ENCODE results near the gene MCM8. TPM values are rescaled to one million over a fixed set of nuclear protein-coding genes. Genes with fewer than 3 reads are reported as not detected.

The MCM8 gene
- total and polyA plus RNA-seq, 3 donors from 2014 or later: 19.9 to 25.4 (median 20.3) TPM

GRCh38 chr20:5977223-5977622 is 26.8 kb downstream of the MCM8 start:
- H3K4me1 ChIP-seq: no peaks in the 10 kb centered on the region
- DNase-seq: no peak
- no peaks in the 10 kb centered on the region for H3K27me3 ChIP-seq
- no peak overlapping the region for H3K27ac ChIP-seq
- intact Hi-C loops (cut with DNase I; ENCODE audit: low total_unique reads): no loop called here
- 90 to 92% methylated on average over 2 of the region's 2 CpGs for WGBS, 2 donors
- no peak overlapping the region for H3K4me3 ChIP-seq
- TF ChIP-seq CTCF (IDR thresholded peaks at IDR 0.05) (no peak), POLR2A (IDR thresholded peaks at IDR 0.05) (no peak)
- no peaks in the 10 kb centered on the region for H3K36me3 ChIP-seq (ENCODE audit: low read depth, missing control alignments)
- H3K9me3 ChIP-seq: no peaks in the 10 kb centered on the region

GRCh38 chr20:5977975-5978374 is 27.5 kb downstream of the MCM8 start:
- TF ChIP-seq CTCF (IDR thresholded peaks at IDR 0.05) (no peak), POLR2A (IDR thresholded peaks at IDR 0.05) (no peak)
- WGBS, 2 donors: 100% methylated on average over 1 of the region's 1 CpG
- Histone ChIP-seq H3K27ac (no peak overlapping the region), H3K27me3 (no peaks in the 10 kb centered on the region), H3K9me3 (no peaks in the 10 kb centered on the region), H3K36me3 (ENCODE audit: low read depth, missing control alignments) (no peaks in the 10 kb centered on the region), H3K4me1 (no peaks in the 10 kb centered on the region), H3K4me3 (no peak overlapping the region)
- intact Hi-C loops (cut with DNase I; ENCODE audit: low total_unique reads): no loop called here
- DNase-seq: no peak

- H3K36me3 ChIP-seq (ENCODE audit: low read depth, missing control alignments): no peaks in the 10 kb centered on the region
- H3K27me3 ChIP-seq: no peaks in the 10 kb centered on the region
- H3K4me1 ChIP-seq: no peaks in the 10 kb centered on the region
- no peak overlapping the region for H3K27ac ChIP-seq
- 91 to 96% methylated on average over 4 of the region's 4 CpGs for WGBS, 2 donors
- no peaks in the 10 kb centered on the region for H3K9me3 ChIP-seq
- no peak for DNase-seq
- TF ChIP-seq POLR2A (IDR thresholded peaks at IDR 0.05) (no peak), CTCF (IDR thresholded peaks at IDR 0.05) (no peak)
- intact Hi-C loops (cut with DNase I; ENCODE audit: low total_unique reads): no loop called here
- no peak overlapping the region for H3K4me3 ChIP-seq
Observed at GRCh38 chr20:5979801-5980200, 29.3 kb downstream of the MCM8 start.

DNA sequence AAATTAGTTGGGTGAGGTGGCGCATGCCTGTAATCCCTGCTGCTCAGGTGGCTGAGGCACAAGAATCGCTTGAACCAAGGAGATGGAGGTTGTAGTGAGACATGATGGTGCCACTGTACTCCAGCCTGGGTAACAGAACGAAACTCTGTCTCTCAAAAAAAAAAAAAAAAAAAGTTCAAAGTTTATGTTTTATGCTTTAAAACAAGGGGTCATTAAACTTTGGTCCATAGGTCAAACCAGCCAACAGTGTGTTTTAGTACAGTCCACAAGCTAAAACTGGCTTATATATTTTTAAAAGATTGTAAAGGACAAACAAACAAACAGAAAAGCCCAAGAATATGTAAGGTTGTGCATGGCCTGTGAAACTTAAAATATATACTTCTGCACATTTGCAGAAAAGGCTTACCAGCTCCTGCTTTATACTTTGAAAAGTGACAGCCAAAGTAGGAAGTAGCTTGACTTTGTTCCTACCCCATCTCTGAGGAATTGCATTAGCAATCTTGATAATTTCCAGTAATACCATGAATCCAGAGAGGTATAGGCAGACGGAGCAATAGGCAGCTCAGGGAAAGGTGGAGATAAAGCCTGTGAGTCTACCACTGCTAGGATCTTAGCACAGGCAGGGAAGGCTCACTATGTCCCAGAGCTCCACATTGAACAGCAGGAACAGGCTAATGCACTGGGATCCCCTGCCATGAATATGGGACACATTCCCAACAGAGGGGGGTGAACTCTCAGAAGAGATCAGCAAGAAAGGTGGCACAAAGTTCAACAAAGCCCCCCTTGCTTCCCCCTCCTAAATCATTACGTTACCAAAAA is 30.5 kb downstream of the MCM8 start:
- Histone ChIP-seq H3K27ac (no peak overlapping the region), H3K4me3 (no peak overlapping the region), H3K27me3 (no peaks in the 10 kb centered on the region), H3K9me3 (no peaks in the 10 kb centered on the region), H3K36me3 (ENCODE audit: low read depth, missing control alignments) (no peaks in the 10 kb centered on the region), H3K4me1 (no peaks in the 10 kb centered on the region)
- intact Hi-C loops (cut with DNase I; ENCODE audit: low total_unique reads): no loop called here
- 76 to 93% methylated on average over 5 of the region's 5 CpGs for WGBS, 2 donors
- no peak for DNase-seq
- TF ChIP-seq CTCF (IDR thresholded peaks at IDR 0.05) (no peak), POLR2A (IDR thresholded peaks at IDR 0.05) (no peak)

- Histone ChIP-seq H3K27ac (no peak overlapping the region), H3K4me1 (no peaks in the 10 kb centered on the region), H3K9me3 (no peaks in the 10 kb centered on the region), H3K36me3 (ENCODE audit: low read depth, missing control alignments) (no peaks in the 10 kb centered on the region), H3K4me3 (no peak overlapping the region), H3K27me3 (no peaks in the 10 kb centered on the region)
- no peak for TF ChIP-seq POLR2A (IDR thresholded peaks at IDR 0.05)
- TF ChIP-seq CTCF (IDR thresholded peaks at IDR 0.05): no peak
- intact Hi-C loops (cut with DNase I; ENCODE audit: low total_unique reads): no loop called here
- no peak for DNase-seq
- WGBS, 2 donors: 92 to 96% methylated on average over 2 of the region's 2 CpGs
Observed at GRCh38 chr20:5987383-5987782, 36.9 kb downstream of the MCM8 start.
